HG03159 (cell line): ENCODE data around the gene SMG6.

Experiments used
- ATAC-seq: cut with Tn5 transposase; IDR thresholded peaks from one replicate; pipeline ENCODE4 v1.9.1; 2021; ENCODE audit warnings: mild to moderate bottlenecking, moderate library complexity; ENCODE audit not compliant: unreplicated experiment

The SMG6 gene

DNA sequence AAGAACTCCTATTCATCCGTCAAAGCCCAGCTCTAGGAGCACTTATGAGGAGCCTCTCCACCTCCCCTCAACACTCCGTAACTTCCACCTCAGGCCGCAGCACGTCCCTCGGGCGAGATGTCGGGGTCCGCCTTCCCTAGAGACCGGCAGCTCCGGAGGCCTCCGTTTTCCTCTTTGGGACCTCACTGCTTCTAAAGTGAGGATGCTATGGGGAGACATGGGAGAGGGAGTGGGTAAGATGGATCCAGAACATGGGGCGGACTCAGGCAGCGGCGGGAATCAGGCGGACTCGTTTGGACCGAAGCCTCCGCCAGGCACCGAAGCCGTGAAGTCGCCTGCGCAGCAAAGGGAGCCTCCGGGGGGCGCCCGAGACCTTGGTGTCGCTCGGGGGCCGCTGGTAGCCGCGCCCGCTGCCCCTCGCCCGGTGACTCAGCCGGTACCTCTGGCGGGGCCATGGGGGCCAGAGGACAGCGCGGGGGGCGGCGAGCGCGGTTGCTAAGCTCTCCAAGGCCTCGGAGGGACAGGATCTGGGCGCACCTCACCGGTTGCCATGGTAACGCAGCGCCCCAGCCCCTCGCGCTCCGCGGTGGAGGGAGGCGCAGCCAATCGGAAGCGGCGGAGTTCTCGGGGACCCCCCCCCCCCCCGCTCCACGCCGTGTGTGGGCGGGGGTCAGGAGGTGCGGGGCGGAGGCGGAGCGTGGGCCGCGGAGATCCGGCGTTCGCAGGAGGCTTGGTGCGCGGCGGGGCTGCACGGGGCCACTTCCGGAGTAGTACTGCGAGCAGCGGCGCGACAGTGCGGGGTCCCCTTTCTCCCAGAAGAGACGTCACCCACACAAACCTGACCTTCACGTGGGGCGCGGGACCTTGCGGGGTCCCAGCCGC is 250.0 kb downstream of the SMG6 start:
- no peak for ATAC-seq

DNA sequence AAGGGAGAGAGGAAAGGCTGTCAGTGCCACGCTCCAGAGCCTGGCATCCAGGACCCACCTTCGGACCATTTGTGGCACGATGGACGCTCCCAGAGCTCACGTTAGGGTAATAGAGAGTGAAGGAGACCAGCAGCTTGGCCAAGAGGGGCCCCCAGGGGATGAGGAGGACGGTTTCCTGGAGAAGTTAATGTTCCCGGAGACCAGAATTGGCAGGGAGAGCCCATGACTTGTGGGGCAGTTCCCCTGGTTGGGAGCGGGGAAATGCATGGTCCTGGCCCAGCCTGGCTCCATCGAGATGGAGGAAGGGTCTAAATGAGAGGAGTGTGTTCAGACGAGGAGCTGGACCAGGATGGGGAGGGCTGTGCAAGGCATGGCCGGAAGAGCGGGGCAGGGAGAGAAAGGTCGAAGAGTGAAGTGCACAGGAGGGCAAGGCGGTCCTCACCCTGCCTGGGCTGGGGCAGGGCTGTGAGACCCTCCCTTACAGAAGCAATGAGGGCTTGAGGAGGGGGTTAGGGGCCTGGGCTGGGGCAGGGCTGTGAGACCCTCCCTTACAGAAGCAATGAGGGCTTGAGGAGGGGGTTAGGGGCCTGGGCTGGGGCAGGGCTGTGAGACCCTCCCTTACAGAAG is 251.5 kb downstream of the SMG6 start:
- no peak for ATAC-seq

DNA sequence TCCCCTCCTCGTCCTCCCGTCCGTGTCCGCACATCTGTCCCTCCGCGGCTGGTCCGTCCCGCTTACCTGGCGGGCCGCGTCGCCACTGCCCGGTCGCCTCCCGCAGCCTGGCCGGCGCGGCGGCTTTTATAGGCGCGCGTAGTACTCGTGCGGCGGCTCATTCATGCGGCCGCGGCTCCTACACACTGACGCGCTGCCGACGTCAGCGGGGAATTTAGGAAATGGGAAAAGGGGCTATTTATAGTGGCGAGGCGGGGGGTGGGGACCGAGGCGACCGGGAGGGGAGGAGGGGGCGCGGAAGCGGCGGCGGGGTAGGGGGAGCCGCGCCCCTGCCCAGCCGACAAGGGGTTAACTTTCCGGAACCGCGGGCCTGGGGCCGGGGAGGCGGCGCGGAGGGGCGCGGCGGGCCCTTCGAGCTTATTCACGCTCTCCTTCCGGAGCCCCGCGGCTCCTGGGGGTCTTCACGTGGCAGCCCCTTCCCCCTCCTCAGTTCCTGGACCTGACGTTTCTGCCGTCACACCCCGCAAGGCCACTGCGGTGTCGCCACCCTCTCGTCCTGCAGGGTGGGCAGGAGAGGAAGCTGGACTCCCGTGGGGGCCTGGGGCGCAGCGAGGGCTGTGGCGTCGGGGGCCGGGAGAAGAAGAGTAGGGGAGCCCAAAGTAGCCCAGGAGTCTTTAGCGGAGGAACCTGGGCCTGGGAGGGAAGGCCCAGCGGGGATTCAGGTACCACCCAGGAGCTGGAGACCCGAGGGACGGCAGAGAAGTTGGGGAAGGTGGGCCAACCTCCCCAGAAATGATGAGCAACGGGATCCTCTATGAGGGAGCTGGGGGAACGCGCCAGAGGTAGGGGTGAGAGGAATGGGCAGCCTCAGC is 252.3 kb downstream of the SMG6 start:
- ATAC-seq: no peak

DNA sequence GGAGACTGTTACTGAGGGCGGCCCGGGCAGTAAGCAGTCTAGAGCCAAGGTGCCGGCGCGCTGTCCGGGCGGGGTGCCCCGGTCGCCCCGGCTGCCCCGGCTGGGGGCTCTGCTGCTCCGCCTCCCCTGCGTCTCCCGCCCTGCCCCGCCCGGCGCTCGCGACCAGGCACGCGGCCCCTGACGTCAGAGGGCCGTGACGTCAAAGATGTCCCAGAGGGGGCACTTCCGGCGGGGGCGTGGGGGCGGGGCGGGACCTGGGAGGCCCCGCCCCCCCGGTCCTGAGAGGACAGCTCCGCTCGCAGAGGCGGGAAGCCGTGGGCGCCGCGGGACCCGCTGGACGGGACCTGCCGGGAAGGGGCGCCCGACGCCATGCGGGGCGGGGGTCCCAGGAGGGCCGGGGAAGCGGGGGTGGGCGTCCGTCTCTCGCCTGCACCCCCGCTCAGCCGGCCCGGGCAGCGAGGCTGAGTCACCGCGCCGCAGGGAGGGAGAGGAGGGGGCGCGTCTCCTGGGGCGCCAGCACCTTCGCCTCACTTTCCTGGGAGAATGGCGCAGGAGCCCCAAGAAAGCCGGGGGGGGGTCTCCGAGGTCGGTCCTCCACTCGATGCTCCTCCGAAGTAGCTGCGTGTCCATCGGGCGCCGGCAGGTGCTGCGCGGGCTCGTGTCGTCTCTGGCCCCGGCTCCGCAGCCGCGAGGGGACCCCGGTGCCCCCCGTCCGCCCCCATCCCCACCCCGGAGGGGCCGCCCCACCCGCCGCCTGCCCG is 253.1 kb downstream of the SMG6 start:
- ATAC-seq: peak; percentile 5

DNA sequence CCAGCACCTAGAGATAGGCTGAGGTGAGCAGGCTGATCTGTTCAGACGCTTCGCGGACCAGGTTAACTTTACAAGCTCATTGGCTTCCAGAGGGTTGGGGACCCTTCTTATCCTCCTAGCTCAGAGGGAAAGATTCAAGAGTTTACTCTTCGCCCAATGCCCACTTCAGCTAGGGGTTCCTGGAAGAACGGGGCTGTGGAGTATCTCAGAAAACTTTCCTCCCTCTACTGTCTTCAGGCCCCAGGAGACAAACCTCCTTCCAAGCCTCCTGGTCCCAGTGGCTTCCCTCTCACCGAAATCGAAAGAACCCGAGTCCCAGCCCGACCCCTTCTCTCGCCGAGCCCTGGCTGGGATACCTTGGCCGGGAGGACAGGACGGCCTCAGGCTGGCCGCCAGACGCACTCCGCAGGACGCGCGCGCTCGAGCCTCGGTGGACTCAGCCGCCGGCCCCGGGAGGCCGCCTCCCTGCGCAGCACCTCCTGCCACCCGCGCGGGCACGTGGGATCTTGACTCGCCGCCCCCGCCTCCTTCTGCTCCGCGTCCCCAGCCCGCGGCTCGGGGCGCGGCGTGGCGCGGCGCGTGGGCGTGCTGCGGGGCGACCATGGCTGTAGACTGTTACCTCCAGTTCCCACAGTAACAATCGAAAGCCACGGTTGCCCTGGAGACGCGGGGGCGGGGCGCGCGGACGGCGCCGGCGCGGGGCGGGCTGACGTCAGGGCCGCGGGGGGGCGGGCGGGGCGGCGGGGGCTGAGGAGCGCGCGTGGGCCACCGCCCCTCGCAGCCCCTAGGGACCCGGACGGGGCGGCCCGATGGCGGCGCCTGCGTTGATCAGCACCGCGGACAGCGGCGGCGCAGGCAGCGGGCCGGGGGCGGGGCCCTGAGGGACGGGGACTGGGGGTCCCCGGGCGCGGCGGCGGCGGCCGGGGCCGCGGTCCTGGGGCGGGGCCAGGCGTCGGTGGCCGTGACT is 254.0 kb downstream of the SMG6 start:
- ATAC-seq: peak; percentile 50

DNA sequence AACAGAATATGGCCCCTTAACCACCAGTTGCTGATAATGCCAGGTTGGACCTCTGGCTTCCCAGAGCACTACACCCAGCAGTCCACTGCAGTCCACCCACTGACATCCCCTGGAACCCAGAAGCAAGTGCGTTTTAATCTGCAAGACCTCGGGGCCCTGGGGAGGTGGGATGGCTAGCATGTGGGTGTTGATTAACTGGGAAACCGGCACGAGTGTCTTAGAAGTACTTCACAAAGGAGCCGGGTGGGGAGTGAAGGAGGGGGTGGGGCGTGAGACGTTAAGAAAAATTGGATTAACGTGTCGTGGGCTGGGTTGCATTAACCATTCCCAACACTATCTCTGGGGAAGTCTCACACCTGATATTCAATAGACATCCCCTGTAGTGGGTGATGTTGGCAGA is 254.8 kb downstream of the SMG6 start:
- ATAC-seq: no peak

DNA sequence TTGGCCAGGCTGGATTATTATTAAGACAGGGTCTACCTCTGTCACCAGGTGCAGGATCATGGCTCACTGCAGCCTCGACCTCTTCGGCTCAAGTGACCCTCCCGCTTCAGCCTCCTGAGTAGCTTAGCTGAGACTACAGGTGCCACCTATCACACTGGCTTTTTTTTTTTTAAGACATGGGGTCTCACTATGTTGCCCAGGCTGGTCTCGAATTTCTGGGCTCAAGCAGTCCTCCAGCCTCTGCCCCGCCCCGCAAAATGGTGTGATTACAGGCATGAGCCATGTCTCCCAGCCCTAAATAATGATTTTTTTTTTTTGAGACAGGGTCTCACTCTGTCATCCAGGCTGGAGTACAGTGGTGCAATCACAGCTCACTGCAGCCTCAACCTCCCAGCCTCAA is 256.0 kb downstream of the SMG6 start:
- no peak for ATAC-seq

DNA sequence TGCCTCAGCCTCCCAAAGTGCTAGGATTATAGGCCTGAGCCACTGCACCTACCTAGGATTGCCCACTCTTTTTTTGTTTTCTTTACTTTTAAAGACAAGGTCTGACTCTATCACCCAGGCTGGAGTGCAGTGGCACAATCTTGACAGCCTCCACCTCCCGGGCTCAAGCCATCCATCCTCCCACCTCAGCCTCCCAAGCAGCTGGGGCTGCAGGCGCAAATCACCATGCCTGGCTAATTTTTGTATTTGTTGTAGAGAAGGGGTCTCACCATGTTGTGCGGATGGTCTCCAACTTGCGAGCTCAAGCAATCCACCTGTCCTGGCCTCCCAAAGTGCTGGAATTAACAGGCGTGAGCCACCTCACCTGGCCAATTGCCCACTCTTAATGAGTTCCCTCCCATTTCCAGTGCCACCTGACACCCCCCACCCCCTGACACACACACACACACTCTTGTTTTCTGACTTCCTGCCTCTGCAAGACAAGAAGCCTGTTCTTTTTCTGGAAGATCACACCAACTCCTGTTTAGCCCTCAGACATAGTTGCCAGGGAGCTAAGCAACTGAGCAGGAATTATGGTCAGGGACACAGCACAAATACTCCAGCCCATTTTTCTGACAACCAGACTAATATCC is 259.2 kb downstream of the SMG6 start:
- no peak for ATAC-seq

DNA sequence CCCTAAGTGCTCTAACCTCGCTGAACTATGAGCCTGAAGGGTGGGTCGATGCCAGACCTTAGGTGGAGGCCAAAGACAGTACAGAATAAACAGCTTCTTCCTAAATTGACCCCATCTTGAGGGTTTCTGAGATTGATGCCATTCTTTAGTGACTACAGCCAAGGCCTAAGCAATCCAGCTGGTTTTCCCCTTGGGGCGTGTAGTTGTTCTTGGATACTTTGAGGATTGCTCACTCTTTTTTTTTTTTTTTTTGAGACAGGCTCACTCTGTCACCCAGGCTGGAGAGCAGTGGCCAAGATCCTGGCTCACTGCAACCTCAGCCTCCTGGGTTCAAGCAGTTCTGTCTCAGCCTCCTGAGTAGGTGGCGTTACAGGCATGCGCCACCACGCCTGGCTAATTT is 259.8 kb downstream of the SMG6 start:
- no peak for ATAC-seq

DNA sequence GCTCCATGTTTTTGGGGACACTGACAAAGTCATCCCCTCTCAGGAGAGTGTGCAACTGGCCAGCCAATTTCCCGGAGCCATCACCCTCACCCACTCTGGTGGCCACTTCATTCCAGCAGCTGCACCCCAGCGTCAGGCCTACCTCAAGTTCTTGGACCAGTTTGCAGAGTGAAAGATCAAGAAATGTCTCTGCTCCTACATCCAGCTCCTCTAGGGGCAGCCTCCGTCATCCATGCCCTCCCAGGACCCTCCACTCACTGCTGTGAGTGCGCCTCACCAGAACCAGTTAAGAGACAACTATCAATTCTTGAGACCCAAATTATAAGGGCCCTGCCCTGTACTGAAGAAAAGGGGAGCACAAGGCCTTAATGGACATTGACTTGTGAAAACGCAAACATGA is 260.7 kb downstream of the SMG6 start:
- no peak for ATAC-seq

DNA sequence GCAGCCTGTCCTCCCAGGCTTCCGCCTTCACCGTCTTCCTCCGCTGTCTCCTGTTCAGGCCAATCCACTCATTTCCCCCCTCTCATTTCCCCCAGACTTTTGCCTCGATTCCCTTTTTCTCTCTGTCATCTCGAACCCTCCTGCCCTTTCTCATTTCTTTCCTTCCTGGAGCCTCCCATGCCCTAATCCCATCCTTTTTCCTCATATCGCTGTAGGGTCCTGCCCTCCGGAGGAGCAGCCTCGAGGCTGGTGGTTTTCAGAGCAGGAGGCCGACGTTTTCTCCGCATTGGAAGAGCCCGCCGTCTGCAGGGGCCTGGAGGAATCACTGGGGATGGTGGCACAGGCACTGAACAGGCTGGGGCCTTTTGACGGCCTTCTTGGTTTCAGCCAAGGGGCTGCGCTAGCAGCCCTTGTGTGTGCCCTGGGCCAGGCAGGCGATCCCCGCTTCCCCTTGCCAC is 261.2 kb downstream of the SMG6 start:
- ATAC-seq: no peak

DNA sequence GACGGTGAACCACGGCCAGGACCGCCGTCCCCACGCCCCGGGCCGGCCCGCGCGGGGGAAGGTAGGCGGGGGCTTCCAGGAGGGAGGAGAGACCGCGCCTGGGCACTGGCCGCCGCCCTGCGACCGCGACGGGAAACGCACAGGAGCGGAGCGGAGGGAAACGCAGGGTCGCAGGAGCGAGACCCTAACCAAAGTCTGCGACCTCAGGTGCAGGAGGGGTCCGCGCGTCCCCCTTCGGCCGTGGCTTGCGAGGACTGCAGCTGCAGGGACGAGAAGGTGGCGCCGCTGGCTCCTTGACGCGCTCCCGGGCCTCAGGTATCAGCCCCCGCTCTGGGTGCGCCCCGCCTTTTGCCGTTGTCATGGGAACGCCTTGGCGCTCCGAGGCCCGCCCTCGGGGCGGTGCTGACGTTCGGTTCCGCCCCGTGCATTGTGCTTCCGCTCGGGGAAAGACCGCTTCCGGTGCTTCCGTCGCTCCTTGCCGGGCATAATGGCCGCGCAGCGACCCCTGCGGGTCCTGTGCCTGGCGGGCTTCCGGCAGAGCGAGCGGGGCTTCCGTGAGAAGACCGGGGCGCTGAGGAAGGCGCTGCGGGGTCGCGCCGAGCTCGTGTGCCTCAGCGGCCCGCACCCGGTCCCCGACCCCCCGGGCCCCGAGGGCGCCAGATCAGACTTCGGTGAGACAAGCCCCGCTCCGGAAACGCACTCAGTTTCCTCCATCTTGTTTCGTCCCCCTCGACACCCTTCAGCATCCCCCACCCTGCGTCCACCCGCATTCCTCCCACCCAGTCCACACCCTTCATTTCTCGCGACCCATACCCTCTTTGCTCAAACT is 261.8 kb downstream of the SMG6 start, which contains the start of gene OVCA2:
TSS of gene OVCA2 (plus strand) at position 462 of the 829 bp plus-strand sequence. CDS start at position 488, 26 bp downstream.
- ATAC-seq: peak; percentile 83

DNA sequence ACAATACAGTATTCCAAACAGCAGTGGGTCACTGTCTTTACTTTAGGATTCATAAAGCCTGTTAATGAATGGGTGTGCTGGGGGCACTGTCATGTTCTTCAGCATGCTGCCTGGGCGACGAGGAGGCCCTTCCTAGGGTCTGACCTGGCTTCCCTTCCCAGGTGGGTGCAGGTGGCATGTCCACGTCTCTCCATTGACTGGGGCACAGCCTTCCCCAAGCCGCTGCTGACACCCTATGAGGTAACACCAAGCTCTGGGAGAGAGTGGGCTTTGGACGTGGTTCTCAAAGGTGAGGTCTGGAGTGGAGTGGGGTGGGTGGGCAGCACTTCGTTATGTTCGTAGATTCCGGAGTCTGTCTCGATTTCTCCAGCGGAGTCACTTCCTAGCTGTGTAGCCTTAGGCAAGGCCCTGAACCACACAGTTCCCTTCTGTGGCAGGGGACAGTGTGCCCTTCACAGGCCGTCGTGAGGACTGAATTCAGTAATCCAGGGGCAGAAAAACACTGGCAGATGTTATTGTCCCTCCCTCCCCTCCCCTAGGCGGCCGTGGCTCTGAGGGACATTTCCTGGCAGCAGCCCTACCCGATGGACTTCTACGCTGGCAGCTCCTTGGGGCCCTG is 262.5 kb downstream of the SMG6 start:
- no peak for ATAC-seq

DNA sequence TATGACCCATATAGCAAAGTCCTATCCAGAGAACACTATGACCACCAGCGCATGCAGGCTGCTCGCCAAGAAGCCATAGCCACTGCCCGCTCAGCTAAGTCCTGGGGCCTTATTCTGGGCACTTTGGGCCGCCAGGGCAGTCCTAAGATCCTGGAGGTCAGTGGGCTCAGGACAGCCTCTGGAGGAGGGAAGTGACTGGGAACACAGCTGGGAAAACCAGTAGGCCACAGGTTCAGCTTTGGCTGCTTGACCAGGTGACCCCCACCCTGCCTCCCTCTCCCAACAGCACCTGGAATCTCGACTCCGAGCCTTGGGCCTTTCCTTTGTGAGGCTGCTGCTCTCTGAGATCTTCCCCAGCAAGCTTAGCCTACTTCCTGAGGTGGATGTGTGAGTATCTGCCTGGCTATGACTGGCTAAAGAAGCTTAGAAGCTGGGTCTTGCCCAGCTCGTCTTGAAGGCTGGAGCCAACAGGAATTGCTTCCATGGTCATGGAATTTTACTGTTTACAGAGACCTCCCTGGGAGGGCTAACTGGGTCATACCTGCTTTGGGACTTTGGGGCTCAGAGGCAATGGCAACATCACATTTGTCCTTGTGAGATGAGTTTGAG is 263.3 kb downstream of the SMG6 start:
- no peak for ATAC-seq

DNA sequence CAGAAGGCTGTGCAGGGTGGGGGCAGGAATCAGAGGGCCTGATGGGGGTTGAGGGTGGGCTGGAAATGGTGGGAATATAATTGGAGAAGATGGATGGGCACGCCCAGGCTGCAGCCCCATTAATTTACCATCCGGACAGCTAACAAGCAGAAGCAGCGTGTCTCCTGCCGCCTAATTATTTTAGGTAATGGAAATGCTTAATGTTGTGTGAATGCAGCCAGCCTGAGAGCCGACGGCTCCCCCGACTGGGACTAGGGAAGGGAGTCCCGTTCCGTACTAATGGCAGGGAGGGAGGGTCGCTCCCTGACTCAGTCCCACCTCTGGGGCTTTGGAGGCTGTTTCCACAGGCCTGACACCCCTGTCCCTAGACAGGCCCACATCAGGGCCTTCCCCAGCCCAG is 266.4 kb downstream of the SMG6 start:
- no peak for ATAC-seq

DNA sequence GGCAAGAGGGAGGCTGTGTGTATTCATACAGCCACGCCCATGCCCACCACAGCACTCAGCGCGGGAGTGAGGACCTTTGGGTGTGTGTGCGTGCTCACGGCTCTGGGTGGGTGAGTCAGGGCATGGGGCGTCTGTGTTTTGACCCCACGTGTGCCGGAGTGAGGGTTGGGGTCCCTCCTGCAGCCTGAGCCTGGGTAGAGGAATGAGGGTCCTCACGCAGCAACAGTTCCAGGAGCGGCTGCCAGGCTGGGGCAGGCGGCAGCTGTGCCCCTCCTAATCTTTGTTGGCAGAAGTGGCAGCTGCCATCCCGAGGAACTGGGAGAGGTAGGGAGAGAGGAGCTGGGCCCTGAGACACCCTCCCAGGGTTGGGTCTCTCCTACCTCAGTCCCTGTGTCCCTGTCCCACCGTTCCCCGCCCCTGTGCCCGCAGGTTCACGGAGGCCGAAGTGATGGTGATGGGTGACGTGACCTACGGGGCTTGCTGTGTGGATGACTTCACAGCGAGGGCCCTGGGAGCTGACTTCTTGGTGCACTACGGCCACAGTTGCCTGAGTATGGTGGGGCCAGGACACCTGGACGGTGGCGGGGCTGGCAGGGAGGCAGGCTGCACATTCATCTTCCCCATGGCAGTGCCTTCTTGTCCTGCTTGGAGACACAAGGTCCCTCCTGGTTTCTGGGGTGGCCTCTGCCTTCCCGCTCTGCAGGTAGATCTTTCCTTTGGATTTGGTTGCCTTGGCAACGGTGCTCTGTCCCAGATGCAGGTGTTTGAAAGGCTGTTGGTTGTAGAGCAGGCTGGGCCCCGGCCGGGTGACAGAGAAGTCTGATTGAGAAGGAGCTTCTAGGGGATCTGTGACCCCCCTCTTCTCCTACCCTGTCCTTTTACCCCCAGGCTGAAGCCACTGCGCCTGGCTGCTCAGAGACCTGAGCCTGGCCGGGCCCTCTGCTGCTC is 267.8 kb downstream of the SMG6 start:
- ATAC-seq: no peak
